IMR-90 (cell line): Measurements from ENCODE around the gene KRT16. TPM values are rescaled to one million over a fixed set of nuclear protein-coding genes. Genes with fewer than 3 reads are reported as not detected.
A peak's percentile ranks its signal among the peaks of the same experiment; 100 is the strongest.

Experiments
- ATAC-seq: fragments of 200-7000 bp; cut with Tn5 transposase; 2 replicates; pipeline ENCODE4 v1.9.1; 2020; ENCODE audit warnings: low read depth, mild to moderate bottlenecking, moderate library complexity
- BruUV-seq: library from RNA; stranded (reverse); fragments of 400-500 nt; replicated peaks from 2 replicates; lab custom pipeline; 2021; lab: Mats Ljungman, UMichigan
- CTCF ChIA-PET: fragments of 300-600 bp; formaldehyde crosslinking; extraction: SDS; loops from one replicate; lab custom pipeline; 2021; ENCODE audit warnings: antibody characterized with exemption; lab: Yijun Ruan, JAX
- POLR2A ChIA-PET: fragments of 300-600 bp; sonication (Branson Sonifier 250); formaldehyde crosslinking; loops from one replicate; lab custom pipeline; 2022; ENCODE audit warnings: antibody characterized with exemption; ENCODE audit not compliant: unreplicated experiment; lab: Charles Lee
- DNase-seq: peaks from one replicate; pipeline ENCODE4 v3.0.0; 2013
- H2AFZ ChIP-seq: replicated peaks from 2 replicates; pipeline ENCODE3; 2013; ENCODE audit warnings: low read length, mild to moderate bottlenecking; ENCODE audit not compliant: poor library complexity
- H2AK5ac ChIP-seq: 2 replicates; pipeline ENCODE4 v1.6.1; 2013; ENCODE audit warnings: low read depth, low read length, inconsistent platforms
- H2AK9ac ChIP-seq: replicated peaks from 2 replicates; pipeline ENCODE3; 2013; ENCODE audit warnings: mild to moderate bottlenecking, low read depth, low read length, moderate library complexity; ENCODE audit not compliant: poor library complexity
- H2BK120ac ChIP-seq: 2 replicates; pipeline ENCODE4 v1.6.1; 2013; ENCODE audit warnings: low read depth, low read length, inconsistent platforms
- H2BK15ac ChIP-seq: 3 replicates; pipeline ENCODE4 v1.6.1; 2013; ENCODE audit warnings: low read depth, low read length, inconsistent platforms
- H2BK20ac ChIP-seq: 2 replicates; pipeline ENCODE4 v1.6.1; 2013; ENCODE audit warnings: low read depth, mild to moderate bottlenecking, inconsistent platforms, low read length, moderate library complexity
- H2BK5ac ChIP-seq: 2 replicates; pipeline ENCODE4 v1.6.1; 2013; ENCODE audit warnings: mild to moderate bottlenecking, low read depth, low read length, inconsistent platforms; ENCODE audit not compliant: poor library complexity, severe bottlenecking
- H3K14ac ChIP-seq: replicated peaks from 2 replicates; pipeline ENCODE4 v1.6.1; 2013; ENCODE audit warnings: low read depth, low read length, inconsistent platforms
- H3K18ac ChIP-seq: 2 replicates; pipeline ENCODE4 v1.6.1; 2013; ENCODE audit warnings: low read depth, low read length, control low read depth
- H3K23ac ChIP-seq: 2 replicates; pipeline ENCODE4 v1.6.1; 2013; ENCODE audit warnings: low read depth, low read length, inconsistent platforms
- H3K27ac ChIP-seq: 2 replicates; pipeline ENCODE4 v1.5.1; 2013; ENCODE audit warnings: mild to moderate bottlenecking, control low read depth, low read length; ENCODE audit not compliant: insufficient read depth
- H3K27me3 ChIP-seq: 2 replicates; pipeline ENCODE4 v1.6.1; 2013; ENCODE audit warnings: low read length; ENCODE audit not compliant: control insufficient read depth, insufficient read depth
- H3K36me3 ChIP-seq: 2 replicates; pipeline ENCODE4 v1.6.1; 2013; ENCODE audit warnings: low read length, mixed read lengths; ENCODE audit not compliant: control insufficient read depth, insufficient read depth
- H3K4ac ChIP-seq: 2 replicates; pipeline ENCODE4 v1.6.1; 2013; ENCODE audit warnings: low read depth, low read length, inconsistent platforms
- H3K4me1 ChIP-seq: 2 replicates; pipeline ENCODE4 v1.6.1; 2013; ENCODE audit warnings: low read length, mixed read lengths; ENCODE audit not compliant: control insufficient read depth, insufficient read depth
- H3K4me2 ChIP-seq: 2 replicates; pipeline ENCODE4 v1.6.1; 2013; ENCODE audit warnings: low read depth, mild to moderate bottlenecking, control low read depth, low read length, moderate library complexity
- H3K4me3 ChIP-seq: 2 replicates; pipeline ENCODE4 v1.5.1; 2013; ENCODE audit warnings: low read depth, mild to moderate bottlenecking, control low read depth, low read length, moderate library complexity; ENCODE audit not compliant: insufficient read depth
- H3K56ac ChIP-seq: 2 replicates; pipeline ENCODE4 v1.6.1; 2013; ENCODE audit warnings: low read length, inconsistent platforms; ENCODE audit not compliant: insufficient read depth; ENCODE audit errors: extremely low read depth
- H3K79me1 ChIP-seq, 2 experiments: 2 replicates each; pipeline ENCODE4 v1.6.1; 2013; ENCODE audit warnings: low read length in 2 of 2, inconsistent platforms in 1 of 2, low read depth in 1 of 2
- H3K9ac ChIP-seq: 2 replicates; pipeline ENCODE4 v1.6.1; 2013; ENCODE audit warnings: low read depth, low read length, control low read depth
- H3K9me1 ChIP-seq: 2 replicates; pipeline ENCODE4 v1.6.1; 2013; ENCODE audit warnings: low read length, inconsistent platforms; ENCODE audit not compliant: insufficient read depth
- H3K9me3 ChIP-seq: 2 replicates; pipeline ENCODE4 v1.6.1; 2013; ENCODE audit warnings: low read length; ENCODE audit not compliant: control insufficient read depth, insufficient read depth
- H4K20me1 ChIP-seq: 2 replicates; pipeline ENCODE4 v1.6.1; 2013; ENCODE audit warnings: low read length, inconsistent platforms; ENCODE audit not compliant: insufficient read depth
- H4K5ac ChIP-seq: 2 replicates; pipeline ENCODE4 v1.6.1; 2013; ENCODE audit warnings: mild to moderate bottlenecking, low read depth, low read length, control low read depth
- H4K8ac ChIP-seq, 2 experiments: 2 replicates each; pipeline ENCODE4 v1.6.1; 2013; ENCODE audit warnings: low read depth in 2 of 2, low read length in 2 of 2, control low read depth in 1 of 2, inconsistent platforms in 1 of 2
- H4K91ac ChIP-seq: 2 replicates; pipeline ENCODE4 v1.6.1; 2013; ENCODE audit warnings: low read depth, low read length, inconsistent platforms; ENCODE audit not compliant: insufficient read depth
- CHD1 ChIP-seq: IDR thresholded peaks from 2 replicates; pipeline ENCODE4 v1.6.1; 2012; ENCODE audit warnings: low read depth, low read length, improper control_type of control experiment
- CTCF ChIP-seq: conservative IDR thresholded peaks from 2 replicates; pipeline ENCODE4 v1.5.1; 2012; ENCODE audit warnings: mild to moderate bottlenecking, low read depth, low read length, improper control_type of control experiment
- ELK1 ChIP-seq: fragments of 150-350 bp; IDR thresholded peaks from 2 replicates; pipeline ENCODE4 v1.6.1; 2016; ENCODE audit warnings: low read depth, mild to moderate bottlenecking, low read length, moderate library complexity, borderline replicate concordance
- FOS ChIP-seq: fragments of 150-350 bp; IDR thresholded peaks from 2 replicates; pipeline ENCODE4 v1.6.1; 2016; ENCODE audit warnings: low read depth, low read length
- MAFK ChIP-seq: IDR thresholded peaks from 2 replicates; pipeline ENCODE4 v1.6.1; 2012; ENCODE audit warnings: low read depth, low read length, improper control_type of control experiment
- MAZ ChIP-seq: IDR thresholded peaks from 2 replicates; pipeline ENCODE4 v1.6.1; 2012; ENCODE audit warnings: low read depth, mild to moderate bottlenecking, low read length, improper control_type of control experiment, moderate library complexity, borderline replicate concordance
- MXI1 ChIP-seq: IDR thresholded peaks from 2 replicates; pipeline ENCODE4 v1.6.1; 2012; ENCODE audit warnings: low read depth, mild to moderate bottlenecking, low read length, moderate library complexity, borderline replicate concordance
- NFE2L2 ChIP-seq: fragments of 150-350 bp; IDR thresholded peaks from 2 replicates; pipeline ENCODE4 v1.6.1; 2016; ENCODE audit warnings: low read depth, mild to moderate bottlenecking, low read length
- POLR2A ChIP-seq: IDR thresholded peaks from 2 replicates; pipeline ENCODE4 v1.6.1; 2012; ENCODE audit warnings: mild to moderate bottlenecking, low read depth, low read length
- RAD21 ChIP-seq: IDR thresholded peaks from 2 replicates; pipeline ENCODE4 v1.6.1; 2012; ENCODE audit warnings: low read length, improper control_type of control experiment
- RCOR1 ChIP-seq: IDR thresholded peaks from 2 replicates; pipeline ENCODE4 v1.6.1; 2012; ENCODE audit warnings: mild to moderate bottlenecking, low read length, improper control_type of control experiment; ENCODE audit not compliant: insufficient replicate concordance
- RFX5 ChIP-seq: IDR thresholded peaks from 2 replicates; pipeline ENCODE4 v1.8.0; 2012; ENCODE audit warnings: low read depth, mild to moderate bottlenecking, low read length, moderate library complexity
- SMC3 ChIP-seq: fragments of 150-350 bp; IDR thresholded peaks from 2 replicates; pipeline ENCODE4 v1.6.1; 2016; ENCODE audit warnings: low read depth, mild to moderate bottlenecking, antibody characterized with exemption, low read length, moderate library complexity
- WGBS, 2 experiments: methylation state at CpG; one replicate each; pipeline versions ENCODE4 v1.1.5 to v1.1.7; 2013; ENCODE audit warnings: missing lambda C conversion rate in 2 of 2; ENCODE audit not compliant: insufficient read length in 1 of 2; ENCODE audit errors: extremely low coverage in 2 of 2; 5-methylcytosine and 5-hydroxymethylcytosine counted together
- dilution Hi-C: fragments of 300-500 bp; cut with HindIII; formaldehyde crosslinking; loops from one replicate; pipeline ENCODE4 v1.14.3; 2018; ENCODE audit warnings: low sequenced_read_pairs; ENCODE audit not compliant: unreplicated experiment
- in situ Hi-C: fragments of 300-500 bp; cut with MboI; formaldehyde crosslinking; loops from 3 replicates; pipeline ENCODE4 v1.14.3; 2019; ENCODE audit warnings: low sequenced_read_pairs, inconsistent platforms, mixed read lengths
- intact Hi-C: fragments of 100-400 bp; cut with micrococcal nuclease; formaldehyde crosslinking; loops from 2 replicates; pipeline ENCODE4 v1.10.0; 2022
- polyA plus RNA-seq, 3 experiments: library from polyadenylated mRNA; depleted of rRNA; stranded (reverse); fragments of >200 nt; gene quantifications; 2 replicates each; pipeline ENCODE4 v1.2.3, GENCODE V29; 2012; ENCODE audit warnings: low replicate concordance in 1 of 3
- total RNA-seq: library from RNA; depleted of rRNA; stranded (reverse); fragments of >200 nt; gene quantifications from 2 replicates; pipeline ENCODE4 v1.2.3, GENCODE V29; 2012
- TF ChIP-seq, protein P1 (sequence below): fragments of 150-350 bp; IDR thresholded peaks from 2 replicates; pipeline ENCODE4 v1.6.1; 2017; ENCODE audit warnings: mild to moderate bottlenecking, antibody characterized with exemption, low read length, low read depth

Gene KRT16
- total and polyA plus RNA-seq, 2 of the 4 experiments (the other 2 are of a cell fraction), result not detected

GRCh38 chr17:41651625-41652460, 39.3 kb upstream of the KRT16 start:
- peak overlapping the region; percentile 69 for H2AFZ ChIP-seq
- ChIA-PET POLR2A (no interaction called here), CTCF (interaction anchor here (1.7 to 3.8 kb wide), 3 partner anchors 11 to 103 kb away, joined by 4 to 36 read pairs (median 17); no protein-coding TSS in a partner anchor)
- no peak overlapping the region for H4K91ac ChIP-seq
- no peak for DNase-seq
- dilution Hi-C loops, result no loop called here
- no peak overlapping the region for H3K4me2 ChIP-seq
- no peak overlapping the region for H2BK20ac ChIP-seq
- H4K20me1 ChIP-seq, result no peaks in the 10 kb centered on the region
- peaks cover 10% of the 10 kb centered on the region for H3K4me1 ChIP-seq
- H3K14ac ChIP-seq, result peak overlapping the region; percentile 58; the same call in 1 of the 2 replicates
- no peak overlapping the region for H4K5ac ChIP-seq
- no peak overlapping the region for H4K8ac ChIP-seq
- H3K9me1 ChIP-seq, result peaks cover 8% of the 10 kb centered on the region
- no peak overlapping the region for H3K27ac ChIP-seq
- no peaks in the 10 kb centered on the region; the same call in 1 of the 2 replicates for H3K27me3 ChIP-seq
- H3K56ac ChIP-seq, result no peak overlapping the region
- H2AK9ac ChIP-seq, result no peak overlapping the region
- in situ Hi-C loops, result loop anchor here (25.0 kb wide), 1 partner anchor 1290 kb away; the partner anchor contains the start of gene GJD3
- H2BK5ac ChIP-seq, result peak overlapping the region; percentile 62
- H3K18ac ChIP-seq, result no peak overlapping the region
- no peak overlapping the region for H2BK15ac ChIP-seq
- no peaks in the 10 kb centered on the region for H3K79me1 ChIP-seq
- no peak overlapping the region for H3K4ac ChIP-seq
- no peaks in the 10 kb centered on the region for H3K9me3 ChIP-seq
- no peak overlapping the region for H3K9ac ChIP-seq
- no peak overlapping the region for H2AK5ac ChIP-seq
- no peak for ATAC-seq
- no peaks in the 10 kb centered on the region for H3K36me3 ChIP-seq
- BruUV-seq, result no TSS peak
- intact Hi-C loops, result no loop called here
- 93% methylated on average over 5 of the region's 13 CpGs; no CpG with 5 or more reads in 1 of the 2 experiments for WGBS, 2 experiments
- no peak overlapping the region for H2BK120ac ChIP-seq
- H3K4me3 ChIP-seq, result no peak overlapping the region
- H3K23ac ChIP-seq, result no peak overlapping the region
- TF ChIP-seq CTCF (no peak), RFX5 (no peak), CHD1 (no peak), NFE2L2 (no peak), SMC3 (no peak), RAD21 (no peak), RCOR1 (no peak), POLR2A (no peak), FOS (no peak), MXI1 (no peak), ELK1 (no peak), MAFK (no peak), MAZ (no peak)
- TF ChIP-seq, protein P1, sequence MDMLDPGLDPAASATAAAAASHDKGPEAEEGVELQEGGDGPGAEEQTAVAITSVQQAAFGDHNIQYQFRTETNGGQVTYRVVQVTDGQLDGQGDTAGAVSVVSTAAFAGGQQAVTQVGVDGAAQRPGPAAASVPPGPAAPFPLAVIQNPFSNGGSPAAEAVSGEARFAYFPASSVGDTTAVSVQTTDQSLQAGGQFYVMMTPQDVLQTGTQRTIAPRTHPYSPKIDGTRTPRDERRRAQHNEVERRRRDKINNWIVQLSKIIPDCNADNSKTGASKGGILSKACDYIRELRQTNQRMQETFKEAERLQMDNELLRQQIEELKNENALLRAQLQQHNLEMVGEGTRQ, result no peak
